DND-41 (cell line): Measurements from ENCODE around the gene MICAL2.
A peak's percentile ranks its signal among the peaks of the same experiment; 100 is the strongest.

ENCODE experiments used
- ATAC-seq: fragments of 200-7000 bp; cut with Tn5 transposase; 3 replicates; pipeline ENCODE4 v1.9.1; 2021; ENCODE audit warnings: low read depth; ENCODE audit not compliant: insufficient read depth
- DNase-seq: peaks from one replicate; pipeline ENCODE4 v3.0.0-alpha.2; 2020
- H2AFZ ChIP-seq: 2 replicates; pipeline ENCODE4 v1.6.0; 2012; ENCODE audit warnings: low read depth, low read length
- H3K27ac ChIP-seq: 2 replicates; pipeline ENCODE4 v1.5.1; 2012; ENCODE audit warnings: low read length, inconsistent platforms
- H3K27me3 ChIP-seq: fragments of 200-600 bp; sonication (generic); 2 replicates; pipeline ENCODE4 v1.6.0; 2012; ENCODE audit warnings: low read length, mild to moderate bottlenecking, inconsistent platforms; ENCODE audit not compliant: insufficient read depth, poor library complexity
- H3K36me3 ChIP-seq: 2 replicates; pipeline ENCODE4 v1.5.1; 2012; ENCODE audit warnings: low read length, inconsistent platforms; ENCODE audit not compliant: insufficient read depth
- H3K4me1 ChIP-seq: 2 replicates; pipeline ENCODE4 v1.5.1; 2012; ENCODE audit warnings: mild to moderate bottlenecking, low read length; ENCODE audit not compliant: insufficient read depth
- H3K4me2 ChIP-seq: 2 replicates; pipeline ENCODE4 v1.6.0; 2012; ENCODE audit warnings: mild to moderate bottlenecking, moderate library complexity, low read length, inconsistent platforms; ENCODE audit not compliant: insufficient read depth
- H3K4me3 ChIP-seq, 2 experiments: fragments of 200-600 bp in 1 of 2; shearing (Covaris generic) in 1 of 2; 2 replicates each; pipeline ENCODE4 v1.5.1; 2012 to 2016; ENCODE audit warnings: inconsistent platforms in 2 of 2, low read length in 2 of 2, mild to moderate bottlenecking in 2 of 2, low read depth in 1 of 2, moderate library complexity in 1 of 2
- H3K79me2 ChIP-seq: 2 replicates; pipeline ENCODE4 v1.6.0; 2012; ENCODE audit warnings: low read length, inconsistent platforms; ENCODE audit not compliant: insufficient read depth
- H3K9ac ChIP-seq: 2 replicates; pipeline ENCODE4 v1.6.0; 2012; ENCODE audit warnings: low read depth, mild to moderate bottlenecking, inconsistent platforms, low read length, moderate library complexity
- H3K9me3 ChIP-seq: 2 replicates; pipeline ENCODE4 v1.5.1; 2012; ENCODE audit warnings: low read length, moderate library complexity, mild to moderate bottlenecking, inconsistent platforms; ENCODE audit not compliant: insufficient read depth, severe bottlenecking
- H4K20me1 ChIP-seq: 2 replicates; pipeline ENCODE4 v1.6.0; 2012; ENCODE audit warnings: low read length; ENCODE audit not compliant: insufficient read depth
- CTCF ChIP-seq: IDR thresholded peaks from 2 replicates; pipeline ENCODE4 v1.5.1; 2012; ENCODE audit warnings: borderline replicate concordance, low read length, moderate library complexity, mild to moderate bottlenecking; ENCODE audit not compliant: poor library complexity, severe bottlenecking; ENCODE audit errors: extremely low read depth
- EZH2 ChIP-seq: IDR thresholded peaks from 3 replicates; pipeline ENCODE4 v1.6.1; 2012; ENCODE audit warnings: borderline replicate concordance, low read depth, mild to moderate bottlenecking, moderate library complexity, low read length, inconsistent platforms; ENCODE audit not compliant: severe bottlenecking

MICAL2 gene

GRCh38 chr11:12132790-12133145 is 22.4 kb downstream of the MICAL2 start:
- ATAC-seq, result no peak
- Histone ChIP-seq H3K9me3 (no peaks in the 10 kb centered on the region), H3K9ac (no peak overlapping the region), H3K36me3 (no peaks in the 10 kb centered on the region), H3K79me2 (no peaks in the 10 kb centered on the region), H2AFZ (no peak overlapping the region), H4K20me1 (no peaks in the 10 kb centered on the region), H3K27ac (no peak overlapping the region), H3K4me3 (no peak overlapping the region), H3K4me1 (0 out of 2 replicates have a peak, but pooled peaks cover 8% of the 10 kb centered on the region), H3K27me3 (no peaks in the 10 kb centered on the region), H3K4me2 (no peak overlapping the region)
- TF ChIP-seq EZH2 (no peak), CTCF (no peak)
- DNase-seq, result no peak

- Histone ChIP-seq H3K36me3 (no peaks in the 10 kb centered on the region), H3K4me1 (0 out of 2 replicates have a peak, but pooled peaks cover 3% of the 10 kb centered on the region), H3K79me2 (no peaks in the 10 kb centered on the region), H3K9ac (no peak overlapping the region), H3K27me3 (no peaks in the 10 kb centered on the region), H4K20me1 (no peaks in the 10 kb centered on the region), H3K4me2 (no peak overlapping the region), H3K4me3 (no peak overlapping the region), H2AFZ (no peak overlapping the region), H3K9me3 (no peaks in the 10 kb centered on the region), H3K27ac (no peak overlapping the region)
- no peak for TF ChIP-seq EZH2
- TF ChIP-seq CTCF, result no peak
- no peak; the same call in 2 of the 3 replicates for ATAC-seq
- no peak for DNase-seq
These were observed 23.3 kb downstream of the MICAL2 start for GRCh38 chr11:12133547-12134235.

- Histone ChIP-seq H3K27me3 (no peaks in the 10 kb centered on the region), H3K27ac (no peak overlapping the region), H3K9ac (no peak overlapping the region), H2AFZ (no peak overlapping the region), H3K9me3 (no peaks in the 10 kb centered on the region), H3K4me3 (no peak overlapping the region), H3K79me2 (no peaks in the 10 kb centered on the region), H4K20me1 (no peaks in the 10 kb centered on the region), H3K36me3 (no peaks in the 10 kb centered on the region), H3K4me2 (no peak overlapping the region), H3K4me1 (0 out of 2 replicates have a peak, but pooled peaks cover 3% of the 10 kb centered on the region)
- TF ChIP-seq EZH2 (no peak), CTCF (no peak)
- ATAC-seq, result peak; percentile 47; the same call in 1 of the 3 replicates
- DNase-seq, result no peak
These were observed 23.8 kb downstream of the MICAL2 start for GRCh38 chr11:12134236-12134585.

- TF ChIP-seq CTCF (no peak), EZH2 (no peak)
- Histone ChIP-seq H3K36me3 (no peaks in the 10 kb centered on the region), H3K4me2 (no peak overlapping the region), H3K27me3 (no peaks in the 10 kb centered on the region), H3K79me2 (no peaks in the 10 kb centered on the region), H2AFZ (no peak overlapping the region), H3K4me1 (0 out of 2 replicates have a peak, but pooled peaks cover 3% of the 10 kb centered on the region), H3K4me3 (no peak overlapping the region), H3K9ac (no peak overlapping the region), H3K9me3 (no peaks in the 10 kb centered on the region), H3K27ac (no peak overlapping the region), H4K20me1 (no peaks in the 10 kb centered on the region)
- DNase-seq, result no peak
- no peak for ATAC-seq
These were observed 24.8 kb downstream of the MICAL2 start for GRCh38 chr11:12135185-12135584.
